PFSK-1 (cell line): ENCODE results near the gene GADD45G.

Source experiments
- POLR2AphosphoS5 ChIP-seq: IDR thresholded peaks from 2 replicates; pipeline ENCODE4 v1.6.1; 2012; ENCODE audit warnings: low read depth, mild to moderate bottlenecking, control low read depth, low read length, moderate library complexity
- TAF1 ChIP-seq: IDR thresholded peaks from 2 replicates; pipeline ENCODE4 v1.6.1; 2012; ENCODE audit warnings: low read length, control low read depth, borderline replicate concordance; ENCODE audit not compliant: insufficient read depth
- TF ChIP-seq, protein P1 (sequence below), 2 experiments: IDR thresholded peaks; 2 replicates each; pipeline versions ENCODE4 v1.6.1 to v1.8.0; 2011 to 2012; ENCODE audit warnings: low read depth in 2 of 2, low read length in 2 of 2, control low read depth in 1 of 2, inconsistent platforms in 1 of 2, mild to moderate bottlenecking in 1 of 2, moderate library complexity in 1 of 2; ENCODE audit not compliant: insufficient read depth in 1 of 2

DNA sequence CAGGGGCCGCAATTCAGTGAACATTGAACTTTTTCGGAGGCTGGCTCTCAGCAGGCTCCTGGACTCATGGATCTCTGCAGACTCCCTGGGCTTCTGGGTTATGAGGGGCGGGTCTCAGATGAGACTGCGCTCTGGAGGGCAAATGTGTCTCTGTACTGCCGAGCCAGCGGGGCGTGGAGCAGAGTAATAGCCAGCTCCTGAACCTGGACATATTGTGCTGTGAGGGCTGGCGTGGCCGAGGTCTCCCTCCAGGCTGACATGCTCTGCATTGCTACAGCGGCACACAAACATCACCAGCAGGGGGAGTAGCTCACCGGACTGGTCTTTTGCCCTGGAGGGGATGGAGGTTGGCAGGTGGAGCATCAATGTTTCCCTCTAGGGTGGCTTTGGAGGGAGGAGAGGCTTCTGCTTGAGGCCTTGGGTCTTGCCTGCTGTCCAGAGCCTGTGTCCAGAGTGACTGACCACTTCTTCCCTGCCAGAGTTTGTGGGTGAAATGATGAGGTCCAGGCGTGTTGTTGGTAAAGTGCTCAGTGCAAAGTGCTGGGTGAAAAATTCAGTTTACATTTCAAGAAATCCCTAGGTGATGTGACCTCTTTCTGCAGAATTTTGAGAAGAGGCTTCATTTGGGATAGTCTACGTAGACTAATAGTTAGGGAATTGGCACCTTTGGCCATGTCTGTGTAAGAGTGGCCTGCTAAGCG, 10.9 kb upstream of the GADD45G start:
- TF ChIP-seq, protein P1, sequence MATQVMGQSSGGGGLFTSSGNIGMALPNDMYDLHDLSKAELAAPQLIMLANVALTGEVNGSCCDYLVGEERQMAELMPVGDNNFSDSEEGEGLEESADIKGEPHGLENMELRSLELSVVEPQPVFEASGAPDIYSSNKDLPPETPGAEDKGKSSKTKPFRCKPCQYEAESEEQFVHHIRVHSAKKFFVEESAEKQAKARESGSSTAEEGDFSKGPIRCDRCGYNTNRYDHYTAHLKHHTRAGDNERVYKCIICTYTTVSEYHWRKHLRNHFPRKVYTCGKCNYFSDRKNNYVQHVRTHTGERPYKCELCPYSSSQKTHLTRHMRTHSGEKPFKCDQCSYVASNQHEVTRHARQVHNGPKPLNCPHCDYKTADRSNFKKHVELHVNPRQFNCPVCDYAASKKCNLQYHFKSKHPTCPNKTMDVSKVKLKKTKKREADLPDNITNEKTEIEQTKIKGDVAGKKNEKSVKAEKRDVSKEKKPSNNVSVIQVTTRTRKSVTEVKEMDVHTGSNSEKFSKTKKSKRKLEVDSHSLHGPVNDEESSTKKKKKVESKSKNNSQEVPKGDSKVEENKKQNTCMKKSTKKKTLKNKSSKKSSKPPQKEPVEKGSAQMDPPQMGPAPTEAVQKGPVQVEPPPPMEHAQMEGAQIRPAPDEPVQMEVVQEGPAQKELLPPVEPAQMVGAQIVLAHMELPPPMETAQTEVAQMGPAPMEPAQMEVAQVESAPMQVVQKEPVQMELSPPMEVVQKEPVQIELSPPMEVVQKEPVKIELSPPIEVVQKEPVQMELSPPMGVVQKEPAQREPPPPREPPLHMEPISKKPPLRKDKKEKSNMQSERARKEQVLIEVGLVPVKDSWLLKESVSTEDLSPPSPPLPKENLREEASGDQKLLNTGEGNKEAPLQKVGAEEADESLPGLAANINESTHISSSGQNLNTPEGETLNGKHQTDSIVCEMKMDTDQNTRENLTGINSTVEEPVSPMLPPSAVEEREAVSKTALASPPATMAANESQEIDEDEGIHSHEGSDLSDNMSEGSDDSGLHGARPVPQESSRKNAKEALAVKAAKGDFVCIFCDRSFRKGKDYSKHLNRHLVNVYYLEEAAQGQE (IDR thresholded peaks at IDR 0.05; ENCODE audit: insufficient read depth in 1 of 2, low read depth in 2 of 2, low read length in 2 of 2) = no peak
- TF ChIP-seq POLR2AphosphoS5 = no peak
- TF ChIP-seq TAF1 = no peak
